Common myeloid progenitor, CD34-positive (primary cell): ENCODE results near the gene ODC1.
A peak's percentile ranks its signal among the peaks of the same experiment; 100 is the strongest.

ENCODE experiments used
- CTCF ChIA-PET: fragments of 350-600 bp; sonication (Branson Sonifier 250); formaldehyde crosslinking; loops from one replicate; lab custom pipeline; 2021; ENCODE audit warnings: antibody characterized with exemption; lab: Charles Lee
- POLR2A ChIA-PET: fragments of 350-600 bp; sonication (Branson Sonifier 250); formaldehyde crosslinking; loops from one replicate; lab custom pipeline; 2021; ENCODE audit warnings: antibody characterized with exemption; lab: Charles Lee
- DNase-seq, 3 donors: peaks; one replicate each; pipeline versions ENCODE4 v3.0.0 to v3.0.0-alpha.2; 2013
- H3K27ac ChIP-seq, 2 experiments: 1 replicate in 1 of 2; 2 replicates in 1 of 2; pipeline ENCODE4 v1.7.0; 2013; ENCODE audit warnings: inconsistent platforms in 2 of 2, low read length in 2 of 2, mild to moderate bottlenecking in 2 of 2, low read depth in 1 of 2, moderate library complexity in 1 of 2; ENCODE audit not compliant: severe bottlenecking in 2 of 2, insufficient read depth in 1 of 2, poor library complexity in 1 of 2
- H3K27me3 ChIP-seq, 5 experiments: replicated peaks in 2 of 5; 1 replicate in 3 of 5; 2 replicates in 2 of 5; pipeline versions ENCODE4 v1.6.1 to v1.7.0; 2013; ENCODE audit warnings: low read length in 4 of 5, mild to moderate bottlenecking in 2 of 5, moderate library complexity in 2 of 5, inconsistent platforms in 1 of 5; ENCODE audit not compliant: insufficient read depth in 5 of 5, control insufficient read depth in 4 of 5
- H3K36me3 ChIP-seq, 4 experiments: 1 replicate in 2 of 4; 2 replicates in 2 of 4; pipeline versions ENCODE4 v1.6.1 to v1.7.0; 2013; ENCODE audit warnings: low read length in 3 of 4, control low read depth in 1 of 4, mild to moderate bottlenecking in 1 of 4; ENCODE audit not compliant: control insufficient read depth in 4 of 4, insufficient read depth in 4 of 4
- H3K4me1 ChIP-seq, 4 experiments: 1 replicate in 3 of 4; 2 replicates in 1 of 4; pipeline versions ENCODE4 v1.6.1 to v1.7.1; 2013; ENCODE audit warnings: low read length in 3 of 4, mild to moderate bottlenecking in 3 of 4, control low read depth in 1 of 4, inconsistent platforms in 1 of 4, moderate library complexity in 1 of 4; ENCODE audit not compliant: control insufficient read depth in 4 of 4, insufficient read depth in 4 of 4; ENCODE audit errors: control extremely low read depth in 1 of 4
- H3K4me3 ChIP-seq, 7 experiments: 1 replicate in 4 of 7; 2 replicates in 3 of 7; pipeline versions ENCODE4 v1.5.1 to v1.7.0; 2013; ENCODE audit warnings: mild to moderate bottlenecking in 7 of 7, low read length in 6 of 7, moderate library complexity in 6 of 7, inconsistent platforms in 2 of 7, low read depth in 2 of 7, control low read depth in 1 of 7; ENCODE audit not compliant: insufficient read depth in 4 of 7, control insufficient read depth in 1 of 7; ENCODE audit errors: extremely low read depth in 1 of 7
- H3K9me3 ChIP-seq, 5 experiments: 1 replicate in 4 of 5; 2 replicates in 1 of 5; pipeline versions ENCODE4 v1.6.1 to v1.7.1; 2013; ENCODE audit warnings: low read length in 4 of 5, mild to moderate bottlenecking in 2 of 5, inconsistent platforms in 1 of 5, low read depth in 1 of 5, moderate library complexity in 1 of 5; ENCODE audit not compliant: control insufficient read depth in 4 of 5, insufficient read depth in 2 of 5; ENCODE audit errors: control extremely low read depth in 1 of 5
- WGBS: methylation state at CpG from one replicate; pipeline ENCODE4 v1.1.5; 2013; ENCODE audit not compliant: insufficient coverage; 5-methylcytosine and 5-hydroxymethylcytosine counted together

The ODC1 gene

GRCh38 chr2:10413503-10413902 lies 34.6 kb downstream of the ODC1 start:
- ChIA-PET CTCF (interaction anchor here (1.0 kb wide), 1 partner anchor 129 kb away, joined by 3 read pairs; no protein-coding TSS in a partner anchor), POLR2A (no interaction called here)
- Histone ChIP-seq H3K27me3 (no peaks in the 10 kb centered on the region), H3K4me3 (no peak overlapping the region), H3K9me3 (peaks cover 0 to 4% (median 0%) of the 10 kb centered on the region in 5 experiments), H3K4me1 (peaks cover 7 to 33% (median 31%) of the 10 kb centered on the region in 4 experiments), H3K36me3 (peaks cover 0 to 12% (median 6%) of the 10 kb centered on the region in 4 experiments), H3K27ac (no peak overlapping the region)
- 93% methylated on average over 9 of the region's 10 CpGs for WGBS
- no peak for DNase-seq

GRCh38 chr2:10412380-10412779 lies 35.7 kb downstream of the ODC1 start:
- 92% methylated on average over 1 of the region's 3 CpGs for WGBS
- Histone ChIP-seq H3K9me3 (peaks cover 0 to 4% (median 0%) of the 10 kb centered on the region in 5 experiments), H3K4me1 (peaks cover 13 to 45% (median 42%) of the 10 kb centered on the region in 4 experiments), H3K36me3 (peaks cover 0 to 12% (median 6%) of the 10 kb centered on the region in 4 experiments), H3K27ac (no peak overlapping the region), H3K4me3 (no peak overlapping the region), H3K27me3 (no peaks in the 10 kb centered on the region)
- peak in 2 of 3 donors; percentile 34 to 41 for DNase-seq
- POLR2A ChIA-PET, result no interaction called here
- CTCF ChIA-PET, result interaction anchor here (5.7 to 6.0 kb wide), 2 partner anchors 110 to 142 kb away, joined by 46 to 76 read pairs; partner anchors contain the start of gene HPCAL1

- Histone ChIP-seq H3K9me3 (peaks cover 0 to 4% (median 0%) of the 10 kb centered on the region in 5 experiments), H3K4me3 (no peak overlapping the region), H3K27me3 (no peaks in the 10 kb centered on the region), H3K27ac (no peak overlapping the region), H3K36me3 (peaks cover 0 to 12% (median 8%) of the 10 kb centered on the region in 4 experiments), H3K4me1 (peaks cover 14 to 53% (median 50%) of the 10 kb centered on the region in 4 experiments)
- WGBS, result 100% methylated on average over 8 of the region's 8 CpGs
- CTCF ChIA-PET, result interaction anchor here (1.1 to 6.0 kb wide), 4 partner anchors 23 to 160 kb away, joined by 3 to 76 read pairs (median 44); partner anchors contain the start of gene HPCAL1
- POLR2A ChIA-PET, result no interaction called here
- no peak for DNase-seq
Observed at GRCh38 chr2:10411557-10411956, 36.6 kb downstream of the ODC1 start.

- Histone ChIP-seq H3K4me1 (peaks cover 14 to 59% (median 54%) of the 10 kb centered on the region in 4 experiments), H3K27ac (peak overlapping the region; percentile 19 to 80), H3K27me3 (no peaks in the 10 kb centered on the region), H3K4me3 (peak overlapping the region in 3 of 7 experiments; percentile 23 to 46 (median 38)), H3K36me3 (peaks cover 0 to 15% (median 10%) of the 10 kb centered on the region in 4 experiments), H3K9me3 (peaks cover 0 to 4% (median 0%) of the 10 kb centered on the region in 5 experiments)
- no peak for DNase-seq
- WGBS, result 70% methylated on average over 13 of the region's 13 CpGs
- ChIA-PET CTCF (interaction anchor here (0.6 to 8.3 kb wide), 15 partner anchors 12 to 159 kb away, joined by 3 to 94 read pairs (median 23); partner anchors contain the start of gene HPCAL1), POLR2A (interaction anchor here (0.6 kb wide), 1 partner anchor 52 kb away, joined by 3 read pairs; no protein-coding TSS in a partner anchor)
Observed at GRCh38 chr2:10410823-10411437, 37.2 kb downstream of the ODC1 start.

GRCh38 chr2:10410001-10410822 lies 37.9 kb downstream of the ODC1 start:
- Histone ChIP-seq H3K27ac (peak overlapping the region; percentile 19 to 80), H3K36me3 (peaks cover 0 to 15% (median 10%) of the 10 kb centered on the region in 4 experiments), H3K27me3 (no peaks in the 10 kb centered on the region), H3K4me1 (peaks cover 14 to 63% (median 55%) of the 10 kb centered on the region in 4 experiments), H3K9me3 (peaks cover 0 to 4% (median 0%) of the 10 kb centered on the region in 5 experiments), H3K4me3 (peak overlapping the region in 5 of 7 experiments; percentile 1 to 47 (median 32))
- 15% methylated on average over 12 of the region's 14 CpGs for WGBS
- CTCF ChIA-PET, result interaction anchor here (0.6 to 8.3 kb wide), 39 partner anchors 9 to 338 kb away, joined by 3 to 94 read pairs (median 9); partner anchors contain the start of gene HPCAL1
- POLR2A ChIA-PET, result interaction anchor here (0.6 kb wide), 1 partner anchor 51 kb away, joined by 3 read pairs; no protein-coding TSS in a partner anchor
- peak; percentile 93 to 98 (median 97) for DNase-seq

GRCh38 chr2:10408649-10409579 lies 39.2 kb downstream of the ODC1 start:
- 16% methylated on average over 16 of the region's 24 CpGs for WGBS
- H3K4me3 ChIP-seq, result peak overlapping the region in 5 of 7 experiments; percentile 12 to 61 (median 30)

More at GRCh38 chr2:10408649-10409579, 39.2 kb downstream of the ODC1 start:
- H3K36me3 ChIP-seq, result peaks cover 0 to 20% (median 17%) of the 10 kb centered on the region in 4 experiments
- POLR2A ChIA-PET, result interaction anchor here (0.7 to 1.7 kb wide), 5 partner anchors 26 to 168 kb away, joined by 3 to 5 read pairs (median 5); partner anchors contain the start of gene HPCAL1
- peak overlapping the region in 1 of 2 experiments; percentile 47 for H3K27ac ChIP-seq
- peaks cover 14 to 63% (median 55%) of the 10 kb centered on the region in 4 experiments for H3K4me1 ChIP-seq
- H3K27me3 ChIP-seq, result no peaks in the 10 kb centered on the region
- peaks cover 0 to 4% (median 0%) of the 10 kb centered on the region in 5 experiments for H3K9me3 ChIP-seq
- peak; percentile 80 to 82 (median 81) for DNase-seq
- CTCF ChIA-PET, result interaction anchor here (0.8 to 8.3 kb wide), 59 partner anchors 8 to 337 kb away, joined by 3 to 94 read pairs (median 7); partner anchors contain the start of gene HPCAL1
